ENCODE results near the gene CTNNA1.

DNA sequence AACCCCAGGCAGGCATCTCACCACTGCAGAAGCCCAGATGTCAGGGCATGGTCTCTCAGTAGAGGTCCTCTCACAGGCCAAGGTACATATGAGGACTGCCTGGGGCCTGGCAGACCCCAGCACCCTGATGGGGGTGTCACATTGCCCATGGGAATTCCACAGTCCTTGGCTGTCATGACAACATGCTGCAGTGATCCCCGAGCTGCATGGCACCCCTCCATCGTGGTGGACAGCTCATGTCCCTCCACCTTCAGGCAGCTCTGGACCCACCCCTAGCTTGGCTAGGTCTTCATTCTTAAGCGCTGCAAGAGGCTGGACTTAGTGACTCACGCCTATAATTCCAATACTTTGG lies 196.0 kb downstream of the CTNNA1 start:
- TF ChIP-seq CTCF (IDR thresholded peaks at IDR 0.05; ENCODE audit: low read depth, low read length, poor library complexity, severe bottlenecking), result no peak
- no peak for TF ChIP-seq EZH2phosphoT487 (IDR thresholded peaks at IDR 0.05; ENCODE audit: borderline replicate concordance, low read length)
